ENCODE measurements around the gene CDC16. TPM values are rescaled to one million over a fixed set of nuclear protein-coding genes. Genes with fewer than 3 reads are reported as not detected.
A peak's percentile ranks its signal among the peaks of the same experiment; 100 is the strongest.

CDC16 gene
- total and polyA plus RNA-seq, 2 of the 13 experiments (the other 11 are each of a cell fraction or from before 2014, with no cell fraction given) = 24.2 to 60.9 TPM

DNA sequence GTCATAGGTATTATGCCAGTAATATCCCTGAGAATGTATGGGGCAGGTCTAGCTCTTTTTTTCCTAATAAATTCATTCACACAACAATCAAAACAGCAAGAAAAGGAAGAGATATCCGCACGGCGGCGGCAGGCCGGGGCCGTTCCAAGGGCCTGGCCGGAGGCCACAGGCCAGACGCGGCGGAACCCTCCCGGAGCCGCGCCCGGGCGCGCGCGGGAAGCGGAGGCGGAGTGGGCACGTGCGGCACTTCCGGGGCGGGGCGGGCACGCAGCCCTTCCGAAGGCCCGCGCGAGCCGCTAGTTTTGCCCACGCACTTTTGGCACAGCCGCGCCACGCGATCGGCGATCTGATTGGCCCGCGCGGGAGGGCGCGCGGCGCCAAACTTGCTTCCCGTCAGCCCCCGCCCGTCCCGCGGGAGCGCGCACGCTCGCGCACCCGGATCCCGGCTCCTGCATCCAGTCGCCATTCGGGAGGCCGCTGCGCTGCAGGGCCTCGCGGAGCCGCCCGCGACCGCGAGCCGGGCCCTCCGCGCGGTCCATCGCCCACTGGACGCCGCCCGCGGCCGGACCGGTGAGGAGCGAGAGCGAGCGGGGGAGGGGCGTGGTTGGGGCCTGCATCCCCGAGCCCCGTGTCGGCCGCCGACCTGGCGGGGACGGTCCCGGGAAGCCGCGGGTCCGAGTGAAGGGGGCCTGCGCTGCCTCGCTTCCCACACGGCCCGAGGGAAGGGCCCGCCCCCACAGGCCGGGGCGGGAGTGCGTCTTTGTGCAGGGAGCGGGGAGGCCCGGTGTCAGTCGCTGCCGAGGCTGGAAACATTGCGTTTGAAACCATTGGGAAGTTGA is 79.6 kb downstream of the CDC16 start, which contains the start of gene CHAMP1 (continued):
- TF ChIP-seq, protein P1, sequence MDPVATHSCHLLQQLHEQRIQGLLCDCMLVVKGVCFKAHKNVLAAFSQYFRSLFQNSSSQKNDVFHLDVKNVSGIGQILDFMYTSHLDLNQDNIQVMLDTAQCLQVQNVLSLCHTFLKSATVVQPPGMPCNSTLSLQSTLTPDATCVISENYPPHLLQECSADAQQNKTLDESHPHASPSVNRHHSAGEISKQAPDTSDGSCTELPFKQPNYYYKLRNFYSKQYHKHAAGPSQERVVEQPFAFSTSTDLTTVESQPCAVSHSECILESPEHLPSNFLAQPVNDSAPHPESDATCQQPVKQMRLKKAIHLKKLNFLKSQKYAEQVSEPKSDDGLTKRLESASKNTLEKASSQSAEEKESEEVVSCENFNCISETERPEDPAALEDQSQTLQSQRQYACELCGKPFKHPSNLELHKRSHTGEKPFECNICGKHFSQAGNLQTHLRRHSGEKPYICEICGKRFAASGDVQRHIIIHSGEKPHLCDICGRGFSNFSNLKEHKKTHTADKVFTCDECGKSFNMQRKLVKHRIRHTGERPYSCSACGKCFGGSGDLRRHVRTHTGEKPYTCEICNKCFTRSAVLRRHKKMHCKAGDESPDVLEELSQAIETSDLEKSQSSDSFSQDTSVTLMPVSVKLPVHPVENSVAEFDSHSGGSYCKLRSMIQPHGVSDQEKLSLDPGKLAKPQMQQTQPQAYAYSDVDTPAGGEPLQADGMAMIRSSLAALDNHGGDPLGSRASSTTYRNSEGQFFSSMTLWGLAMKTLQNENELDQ (CRISPR knock-in tag; IDR thresholded peaks at IDR 0.05; ENCODE audit: borderline replicate concordance) = no peak
- TF ChIP-seq POLR2G (IDR thresholded peaks at IDR 0.05; ENCODE audit: low read depth, low read length) (peak; percentile 96), PHF21A (CRISPR knock-in tag; IDR thresholded peaks at IDR 0.05) (peak; percentile 67; the same call in 1 of the 2 replicates), MAZ (IDR thresholded peaks at IDR 0.05; ENCODE audit: borderline replicate concordance, low read depth, low read length) (peak; percentile 87), MAZ (CRISPR knock-in tag; IDR thresholded peaks at IDR 0.05; ENCODE audit: low read depth) (peak; percentile 86), ZNF672 (CRISPR knock-in tag; IDR thresholded peaks at IDR 0.05) (no peak), HNRNPL (IDR thresholded peaks at IDR 0.05; ENCODE audit: low read depth, low read length) (0 out of 2 replicates have a peak, but pooled peaks have one; percentile 6), SRSF9 (IDR thresholded peaks at IDR 0.05; ENCODE audit: borderline replicate concordance, insufficient read depth, low read depth, low read length, poor library complexity, severe bottlenecking) (no peak), KAT2B (IDR thresholded peaks at IDR 0.05; ENCODE audit: borderline replicate concordance, low read depth, low read length) (no peak), ZBTB20 (CRISPR knock-in tag; IDR thresholded peaks at IDR 0.05; ENCODE audit: borderline replicate concordance, low read depth) (peak; percentile 20; the same call in 1 of the 2 replicates), ZNF3 (CRISPR knock-in tag; IDR thresholded peaks at IDR 0.05) (no peak), SKI (IDR thresholded peaks at IDR 0.05; ENCODE audit: partially characterized antibody) (peak; percentile 50), ZNF136 (CRISPR knock-in tag; IDR thresholded peaks at IDR 0.05; ENCODE audit: low read depth) (no peak), BRD4 (CRISPR knock-in tag; IDR thresholded peaks at IDR 0.05) (peak; percentile 40; the same call in 1 of the 2 replicates), NR3C1 (CRISPR knock-in tag; IDR thresholded peaks at IDR 0.05) (no peak), NAIF1 (CRISPR knock-in tag; IDR thresholded peaks at IDR 0.05; ENCODE audit: borderline replicate concordance) (no peak), RORA (CRISPR knock-in tag; IDR thresholded peaks at IDR 0.05) (no peak), ZNF383 (CRISPR knock-in tag; IDR thresholded peaks at IDR 0.05; ENCODE audit: borderline replicate concordance) (no peak), PLRG1 (conservative IDR thresholded peaks at IDR 0.05) (no peak)
- TF ChIP-seq, protein P2, sequence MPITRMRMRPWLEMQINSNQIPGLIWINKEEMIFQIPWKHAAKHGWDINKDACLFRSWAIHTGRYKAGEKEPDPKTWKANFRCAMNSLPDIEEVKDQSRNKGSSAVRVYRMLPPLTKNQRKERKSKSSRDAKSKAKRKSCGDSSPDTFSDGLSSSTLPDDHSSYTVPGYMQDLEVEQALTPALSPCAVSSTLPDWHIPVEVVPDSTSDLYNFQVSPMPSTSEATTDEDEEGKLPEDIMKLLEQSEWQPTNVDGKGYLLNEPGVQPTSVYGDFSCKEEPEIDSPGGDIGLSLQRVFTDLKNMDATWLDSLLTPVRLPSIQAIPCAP (CRISPR knock-in tag; IDR thresholded peaks at IDR 0.05; ENCODE audit: low read depth) = no peak
- TF ChIP-seq, protein P3, sequence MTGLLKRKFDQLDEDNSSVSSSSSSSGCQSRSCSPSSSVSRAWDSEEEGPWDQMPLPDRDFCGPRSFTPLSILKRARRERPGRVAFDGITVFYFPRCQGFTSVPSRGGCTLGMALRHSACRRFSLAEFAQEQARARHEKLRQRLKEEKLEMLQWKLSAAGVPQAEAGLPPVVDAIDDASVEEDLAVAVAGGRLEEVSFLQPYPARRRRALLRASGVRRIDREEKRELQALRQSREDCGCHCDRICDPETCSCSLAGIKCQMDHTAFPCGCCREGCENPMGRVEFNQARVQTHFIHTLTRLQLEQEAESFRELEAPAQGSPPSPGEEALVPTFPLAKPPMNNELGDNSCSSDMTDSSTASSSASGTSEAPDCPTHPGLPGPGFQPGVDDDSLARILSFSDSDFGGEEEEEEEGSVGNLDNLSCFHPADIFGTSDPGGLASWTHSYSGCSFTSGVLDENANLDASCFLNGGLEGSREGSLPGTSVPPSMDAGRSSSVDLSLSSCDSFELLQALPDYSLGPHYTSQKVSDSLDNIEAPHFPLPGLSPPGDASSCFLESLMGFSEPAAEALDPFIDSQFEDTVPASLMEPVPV (CRISPR knock-in tag; IDR thresholded peaks at IDR 0.05) = peak; percentile 84; the same call in 1 of the 2 replicates
- TF ChIP-seq, protein P4, sequence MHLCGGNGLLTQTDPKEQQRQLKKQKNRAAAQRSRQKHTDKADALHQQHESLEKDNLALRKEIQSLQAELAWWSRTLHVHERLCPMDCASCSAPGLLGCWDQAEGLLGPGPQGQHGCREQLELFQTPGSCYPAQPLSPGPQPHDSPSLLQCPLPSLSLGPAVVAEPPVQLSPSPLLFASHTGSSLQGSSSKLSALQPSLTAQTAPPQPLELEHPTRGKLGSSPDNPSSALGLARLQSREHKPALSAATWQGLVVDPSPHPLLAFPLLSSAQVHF (CRISPR knock-in tag; IDR thresholded peaks at IDR 0.05) = peak; percentile 76; the same call in 1 of the 2 replicates
- TF ChIP-seq, protein P5, sequence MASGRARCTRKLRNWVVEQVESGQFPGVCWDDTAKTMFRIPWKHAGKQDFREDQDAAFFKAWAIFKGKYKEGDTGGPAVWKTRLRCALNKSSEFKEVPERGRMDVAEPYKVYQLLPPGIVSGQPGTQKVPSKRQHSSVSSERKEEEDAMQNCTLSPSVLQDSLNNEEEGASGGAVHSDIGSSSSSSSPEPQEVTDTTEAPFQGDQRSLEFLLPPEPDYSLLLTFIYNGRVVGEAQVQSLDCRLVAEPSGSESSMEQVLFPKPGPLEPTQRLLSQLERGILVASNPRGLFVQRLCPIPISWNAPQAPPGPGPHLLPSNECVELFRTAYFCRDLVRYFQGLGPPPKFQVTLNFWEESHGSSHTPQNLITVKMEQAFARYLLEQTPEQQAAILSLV (CRISPR knock-in tag; IDR thresholded peaks at IDR 0.05; ENCODE audit: borderline replicate concordance) = peak; percentile 46; the same call in 1 of the 2 replicates
